HFF-Myc (cell line): Measurements from ENCODE around the gene GATA6.

Experiments
- DNase-seq: peaks from one replicate; pipeline ENCODE4 v3.0.0-alpha.2; 2011; ENCODE audit warnings: low read depth; ENCODE audit errors: extremely low read depth
- H3K4me3 ChIP-seq: replicated peaks from 2 replicates; pipeline ENCODE4 v1.5.1; 2011; ENCODE audit warnings: low read depth, mild to moderate bottlenecking, control low read depth, low read length
- TF ChIP-seq, protein P1 (sequence below): IDR thresholded peaks from 2 replicates; pipeline ENCODE4 v1.5.1; 2012; ENCODE audit warnings: mild to moderate bottlenecking, low read depth, low read length, control low read depth; ENCODE audit errors: missing control alignments

GATA6 gene

GRCh38 chr18:22250591-22250996 lies 81.2 kb downstream of the GATA6 start:
- peak; percentile 4 for DNase-seq
- TF ChIP-seq, protein P1, sequence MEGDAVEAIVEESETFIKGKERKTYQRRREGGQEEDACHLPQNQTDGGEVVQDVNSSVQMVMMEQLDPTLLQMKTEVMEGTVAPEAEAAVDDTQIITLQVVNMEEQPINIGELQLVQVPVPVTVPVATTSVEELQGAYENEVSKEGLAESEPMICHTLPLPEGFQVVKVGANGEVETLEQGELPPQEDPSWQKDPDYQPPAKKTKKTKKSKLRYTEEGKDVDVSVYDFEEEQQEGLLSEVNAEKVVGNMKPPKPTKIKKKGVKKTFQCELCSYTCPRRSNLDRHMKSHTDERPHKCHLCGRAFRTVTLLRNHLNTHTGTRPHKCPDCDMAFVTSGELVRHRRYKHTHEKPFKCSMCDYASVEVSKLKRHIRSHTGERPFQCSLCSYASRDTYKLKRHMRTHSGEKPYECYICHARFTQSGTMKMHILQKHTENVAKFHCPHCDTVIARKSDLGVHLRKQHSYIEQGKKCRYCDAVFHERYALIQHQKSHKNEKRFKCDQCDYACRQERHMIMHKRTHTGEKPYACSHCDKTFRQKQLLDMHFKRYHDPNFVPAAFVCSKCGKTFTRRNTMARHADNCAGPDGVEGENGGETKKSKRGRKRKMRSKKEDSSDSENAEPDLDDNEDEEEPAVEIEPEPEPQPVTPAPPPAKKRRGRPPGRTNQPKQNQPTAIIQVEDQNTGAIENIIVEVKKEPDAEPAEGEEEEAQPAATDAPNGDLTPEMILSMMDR = no peak
- H3K4me3 ChIP-seq = no peak overlapping the region
